DOHH2 (cell line): ENCODE data around the gene MROH2B.

Experiments
- EZH2phosphoT487 ChIP-seq: fragments of 200-600 bp; sonication (generic); IDR thresholded peaks from 2 replicates; pipeline ENCODE4 v1.6.1; 2017; ENCODE audit warnings: borderline replicate concordance, mild to moderate bottlenecking, antibody characterized with exemption, low read length, moderate library complexity, mixed read lengths
- TF ChIP-seq, protein P1 (sequence below): fragments of 200-600 bp; sonication (generic); IDR thresholded peaks from one replicate; pipeline ENCODE4 v1.5.1; 2014; ENCODE audit warnings: antibody characterized with exemption, mild to moderate bottlenecking, low read depth, low read length; ENCODE audit not compliant: poor library complexity, severe bottlenecking

GRCh38 chr5:41112486-41113455 is 41.6 kb upstream of the MROH2B start:
- TF ChIP-seq, protein P1, sequence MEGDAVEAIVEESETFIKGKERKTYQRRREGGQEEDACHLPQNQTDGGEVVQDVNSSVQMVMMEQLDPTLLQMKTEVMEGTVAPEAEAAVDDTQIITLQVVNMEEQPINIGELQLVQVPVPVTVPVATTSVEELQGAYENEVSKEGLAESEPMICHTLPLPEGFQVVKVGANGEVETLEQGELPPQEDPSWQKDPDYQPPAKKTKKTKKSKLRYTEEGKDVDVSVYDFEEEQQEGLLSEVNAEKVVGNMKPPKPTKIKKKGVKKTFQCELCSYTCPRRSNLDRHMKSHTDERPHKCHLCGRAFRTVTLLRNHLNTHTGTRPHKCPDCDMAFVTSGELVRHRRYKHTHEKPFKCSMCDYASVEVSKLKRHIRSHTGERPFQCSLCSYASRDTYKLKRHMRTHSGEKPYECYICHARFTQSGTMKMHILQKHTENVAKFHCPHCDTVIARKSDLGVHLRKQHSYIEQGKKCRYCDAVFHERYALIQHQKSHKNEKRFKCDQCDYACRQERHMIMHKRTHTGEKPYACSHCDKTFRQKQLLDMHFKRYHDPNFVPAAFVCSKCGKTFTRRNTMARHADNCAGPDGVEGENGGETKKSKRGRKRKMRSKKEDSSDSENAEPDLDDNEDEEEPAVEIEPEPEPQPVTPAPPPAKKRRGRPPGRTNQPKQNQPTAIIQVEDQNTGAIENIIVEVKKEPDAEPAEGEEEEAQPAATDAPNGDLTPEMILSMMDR, result no peak
- TF ChIP-seq EZH2phosphoT487, result no peak
